Measurements from ENCODE around the gene ROBO2. TPM values are rescaled to one million over a fixed set of nuclear protein-coding genes. Genes with fewer than 3 reads are reported as not detected.

The ROBO2 gene
- total RNA-seq, 2 donors from 2014 or later, result 9.8 to 9.9 TPM

DNA sequence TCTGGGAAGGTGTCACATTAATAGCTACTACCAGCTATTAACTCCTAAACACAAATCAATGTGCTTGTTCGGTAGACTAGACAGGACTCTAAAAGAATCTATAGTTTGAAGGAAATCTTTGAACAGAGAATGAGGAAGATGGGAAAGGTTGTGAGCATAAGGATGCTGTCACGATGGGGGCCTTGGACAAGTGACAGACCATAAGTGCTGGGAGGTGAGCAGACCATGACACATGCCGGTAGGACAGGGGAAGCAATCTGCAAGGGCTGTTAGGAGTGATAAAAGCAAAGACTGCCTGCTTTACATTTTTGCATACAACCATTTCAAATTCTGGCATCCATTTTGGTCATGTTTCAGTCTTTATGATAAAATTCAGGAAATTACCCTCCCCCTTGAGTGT, 645.8 kb downstream of the ROBO2 start:
- ATAC-seq (ENCODE audit: insufficient number of reproducible peaks, low FRiP score, low read depth) (no peak), DNase-seq (ENCODE audit: low spot score) (no peak)
- no peaks in the 10 kb centered on the region for H3K4me1 ChIP-seq (ENCODE audit: control insufficient read depth in 1 of 2, low read depth in 2 of 2)
- TF ChIP-seq, protein P1, sequence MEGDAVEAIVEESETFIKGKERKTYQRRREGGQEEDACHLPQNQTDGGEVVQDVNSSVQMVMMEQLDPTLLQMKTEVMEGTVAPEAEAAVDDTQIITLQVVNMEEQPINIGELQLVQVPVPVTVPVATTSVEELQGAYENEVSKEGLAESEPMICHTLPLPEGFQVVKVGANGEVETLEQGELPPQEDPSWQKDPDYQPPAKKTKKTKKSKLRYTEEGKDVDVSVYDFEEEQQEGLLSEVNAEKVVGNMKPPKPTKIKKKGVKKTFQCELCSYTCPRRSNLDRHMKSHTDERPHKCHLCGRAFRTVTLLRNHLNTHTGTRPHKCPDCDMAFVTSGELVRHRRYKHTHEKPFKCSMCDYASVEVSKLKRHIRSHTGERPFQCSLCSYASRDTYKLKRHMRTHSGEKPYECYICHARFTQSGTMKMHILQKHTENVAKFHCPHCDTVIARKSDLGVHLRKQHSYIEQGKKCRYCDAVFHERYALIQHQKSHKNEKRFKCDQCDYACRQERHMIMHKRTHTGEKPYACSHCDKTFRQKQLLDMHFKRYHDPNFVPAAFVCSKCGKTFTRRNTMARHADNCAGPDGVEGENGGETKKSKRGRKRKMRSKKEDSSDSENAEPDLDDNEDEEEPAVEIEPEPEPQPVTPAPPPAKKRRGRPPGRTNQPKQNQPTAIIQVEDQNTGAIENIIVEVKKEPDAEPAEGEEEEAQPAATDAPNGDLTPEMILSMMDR (IDR thresholded peaks at IDR 0.05), result no peak
- H3K27me3 ChIP-seq (replicated peaks; ENCODE audit: insufficient read depth), result no peaks in the 10 kb centered on the region
- no peak overlapping the region for H3K4me3 ChIP-seq
- no peak overlapping the region for H3K27ac ChIP-seq
- no peaks in the 10 kb centered on the region for H3K36me3 ChIP-seq
- peaks cover 13% of the 10 kb centered on the region for H3K9me3 ChIP-seq

DNA sequence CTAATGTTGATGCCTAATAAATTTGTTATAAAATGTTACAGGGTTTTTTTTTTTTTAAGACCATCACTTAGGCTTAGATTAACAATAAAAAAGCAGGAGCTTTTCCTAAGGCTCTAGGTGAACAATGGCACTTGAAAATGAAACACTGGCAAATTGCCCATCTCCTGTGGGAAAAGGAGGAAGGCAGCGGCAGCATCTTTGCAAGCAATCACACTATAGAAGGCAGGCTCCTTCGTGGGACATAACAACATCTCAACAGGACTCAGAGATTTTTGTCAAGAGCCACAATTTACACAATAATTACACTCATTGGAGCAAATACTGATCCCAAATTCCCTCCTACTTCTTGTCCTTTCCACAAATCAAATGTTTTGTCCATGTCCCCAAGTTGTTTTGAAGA, 646.7 kb downstream of the ROBO2 start:
- Histone ChIP-seq H3K9me3 (peaks cover 8% of the 10 kb centered on the region), H3K4me3 (no peak overlapping the region), H3K27me3 (replicated peaks; ENCODE audit: insufficient read depth) (no peaks in the 10 kb centered on the region), H3K4me1 (ENCODE audit: control insufficient read depth in 1 of 2, low read depth in 2 of 2) (no peaks in the 10 kb centered on the region), H3K36me3 (no peaks in the 10 kb centered on the region), H3K27ac (no peak overlapping the region)
- ATAC-seq (ENCODE audit: insufficient number of reproducible peaks, low FRiP score, low read depth) (no peak), DNase-seq (ENCODE audit: low spot score) (no peak)
- TF ChIP-seq, protein P1 (IDR thresholded peaks at IDR 0.05), result no peak

DNA sequence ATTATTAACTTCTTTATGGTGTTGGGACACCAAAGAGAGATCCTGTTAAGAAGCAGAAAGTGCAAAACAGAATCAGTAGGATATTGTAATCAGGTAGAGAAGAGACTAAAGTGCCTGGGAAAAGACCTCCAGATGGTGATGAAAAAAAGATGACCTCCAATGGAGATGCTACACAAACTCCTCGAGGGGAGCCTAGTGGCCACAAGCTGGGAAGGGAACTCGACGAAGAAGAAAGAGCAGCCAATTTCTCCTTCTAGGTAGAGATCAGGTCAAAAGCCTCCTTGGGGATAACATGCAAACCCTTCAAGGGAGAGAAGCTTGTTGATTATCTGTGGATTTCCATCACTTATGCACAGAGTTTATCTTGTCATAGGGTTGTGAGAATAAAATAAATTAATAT, 647.6 kb downstream of the ROBO2 start:
- peaks cover under 1% of the 10 kb centered on the region for H3K9me3 ChIP-seq
- no peak for ATAC-seq (ENCODE audit: insufficient number of reproducible peaks, low FRiP score, low read depth)

DNA sequence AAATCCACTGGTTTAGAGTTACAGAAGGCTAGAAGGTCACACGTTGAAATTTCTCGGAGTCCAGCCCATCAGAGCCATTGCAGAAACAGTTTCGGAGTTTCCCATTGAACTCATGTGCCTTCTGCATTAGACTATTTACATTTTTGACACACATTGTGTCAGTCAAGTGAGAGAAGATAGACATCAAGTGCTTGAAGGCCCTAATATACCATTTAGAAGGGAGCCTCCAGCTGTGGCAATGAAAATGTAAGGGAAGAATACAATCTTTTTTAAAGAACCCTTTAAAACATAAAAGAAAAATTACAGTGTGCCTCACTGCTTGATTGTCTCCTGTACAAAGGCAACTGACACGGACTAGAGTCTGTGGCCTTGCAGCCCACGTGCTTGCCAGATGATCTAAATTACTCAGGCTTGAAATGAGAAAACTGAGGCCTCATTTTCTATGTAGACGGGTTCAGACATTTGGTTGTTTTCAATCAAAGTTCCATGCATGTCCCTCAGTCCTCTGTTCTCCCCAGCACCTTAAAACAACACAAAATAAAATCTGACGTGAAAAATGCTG, 650.5 kb downstream of the ROBO2 start:
- Histone ChIP-seq H3K4me1 (ENCODE audit: control insufficient read depth in 1 of 2, low read depth in 2 of 2) (no peaks in the 10 kb centered on the region), H3K4me3 (no peak overlapping the region), H3K27ac (no peak overlapping the region), H3K9me3 (no peaks in the 10 kb centered on the region), H3K27me3 (replicated peaks; ENCODE audit: insufficient read depth) (no peaks in the 10 kb centered on the region), H3K36me3 (no peaks in the 10 kb centered on the region)
- TF ChIP-seq, protein P1 (IDR thresholded peaks at IDR 0.05), result no peak
- no peak for ATAC-seq (ENCODE audit: insufficient number of reproducible peaks, low FRiP score, low read depth)
- no peak for DNase-seq (ENCODE audit: low spot score)

More for the DNA sequence above, 647.6 kb downstream of the ROBO2 start:
- no peak for DNase-seq (ENCODE audit: low spot score)
- H3K4me3 ChIP-seq, result no peak overlapping the region
- no peaks in the 10 kb centered on the region for H3K36me3 ChIP-seq
- no peaks in the 10 kb centered on the region for H3K27me3 ChIP-seq (replicated peaks; ENCODE audit: insufficient read depth)
- H3K27ac ChIP-seq, result no peak overlapping the region
- H3K4me1 ChIP-seq (ENCODE audit: control insufficient read depth in 1 of 2, low read depth in 2 of 2), result no peaks in the 10 kb centered on the region
- TF ChIP-seq, protein P1 (IDR thresholded peaks at IDR 0.05), result no peak

DNA sequence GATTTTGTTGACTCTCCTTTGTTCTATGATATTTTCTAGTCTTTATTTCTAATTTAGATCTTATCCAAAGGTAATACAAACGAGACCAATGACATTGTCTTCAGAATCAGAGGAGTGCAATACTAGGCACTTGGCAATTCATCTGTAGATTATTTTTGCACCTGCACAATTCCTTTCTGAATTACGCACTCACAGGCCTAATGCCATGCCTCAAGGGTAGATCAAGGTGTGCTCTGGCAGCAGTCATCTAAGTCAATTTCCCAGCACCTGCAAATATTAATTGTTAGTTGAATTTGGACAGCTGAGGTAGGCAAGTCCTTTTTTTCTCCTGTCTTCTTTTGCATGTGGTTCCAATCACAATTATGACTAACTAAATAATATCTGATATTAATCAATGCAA, 653.2 kb downstream of the ROBO2 start:
- no peak for DNase-seq (ENCODE audit: low spot score)
- no peaks in the 10 kb centered on the region for H3K36me3 ChIP-seq
- no peak overlapping the region for H3K27ac ChIP-seq
- no peak for ATAC-seq (ENCODE audit: insufficient number of reproducible peaks, low FRiP score, low read depth)
- TF ChIP-seq, protein P1 (IDR thresholded peaks at IDR 0.05), result no peak
- H3K9me3 ChIP-seq, result no peaks in the 10 kb centered on the region
- H3K4me1 ChIP-seq (ENCODE audit: control insufficient read depth in 1 of 2, low read depth in 2 of 2), result no peaks in the 10 kb centered on the region
- H3K4me3 ChIP-seq, result no peak overlapping the region
- no peaks in the 10 kb centered on the region for H3K27me3 ChIP-seq (replicated peaks; ENCODE audit: insufficient read depth)
